ENCODE data around the gene ALK. TPM values are rescaled to one million over a fixed set of nuclear protein-coding genes. Genes with fewer than 3 reads are reported as not detected.

Gene ALK
- polyA plus RNA-seq, 3 donors: not detected

DNA sequence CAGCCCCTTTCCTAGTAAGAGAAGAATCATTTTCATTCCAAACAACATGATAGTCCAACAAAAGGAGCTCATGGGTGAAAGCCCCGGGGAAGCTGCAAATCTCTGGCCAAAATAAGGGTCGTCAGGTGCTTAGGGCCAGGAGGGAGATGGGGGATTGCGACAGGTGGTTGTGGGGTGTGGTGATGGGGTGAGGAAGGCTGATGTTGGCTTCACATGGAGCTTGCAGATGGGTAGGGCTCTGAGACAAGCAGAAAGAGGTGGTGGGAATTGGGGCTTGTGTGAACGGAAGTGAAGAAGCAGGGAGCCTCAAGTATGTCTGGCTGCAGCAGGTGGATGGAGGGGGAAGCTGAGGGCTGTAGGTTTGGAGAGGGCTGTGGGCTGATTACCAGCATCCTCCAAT lies 680.0 kb downstream of the ALK start:
- H3K36me3 ChIP-seq (replicated peaks in 1 of 2; ENCODE audit: control insufficient read depth in 1 of 2, insufficient read depth in 2 of 2, low read length in 2 of 2): no peaks in the 10 kb centered on the region
- H3K27me3 Mint-ChIP-seq (ENCODE audit: low read depth in 3 of 3): peaks cover 2 to 6% (median 4%) of the 10 kb centered on the region in 3 donors
- H3K4me3 ChIP-seq (replicated peaks in 1 of 3; ENCODE audit: low read depth in 2 of 3, low read length in 3 of 3): no peak overlapping the region
- TF ChIP-seq, protein P1, sequence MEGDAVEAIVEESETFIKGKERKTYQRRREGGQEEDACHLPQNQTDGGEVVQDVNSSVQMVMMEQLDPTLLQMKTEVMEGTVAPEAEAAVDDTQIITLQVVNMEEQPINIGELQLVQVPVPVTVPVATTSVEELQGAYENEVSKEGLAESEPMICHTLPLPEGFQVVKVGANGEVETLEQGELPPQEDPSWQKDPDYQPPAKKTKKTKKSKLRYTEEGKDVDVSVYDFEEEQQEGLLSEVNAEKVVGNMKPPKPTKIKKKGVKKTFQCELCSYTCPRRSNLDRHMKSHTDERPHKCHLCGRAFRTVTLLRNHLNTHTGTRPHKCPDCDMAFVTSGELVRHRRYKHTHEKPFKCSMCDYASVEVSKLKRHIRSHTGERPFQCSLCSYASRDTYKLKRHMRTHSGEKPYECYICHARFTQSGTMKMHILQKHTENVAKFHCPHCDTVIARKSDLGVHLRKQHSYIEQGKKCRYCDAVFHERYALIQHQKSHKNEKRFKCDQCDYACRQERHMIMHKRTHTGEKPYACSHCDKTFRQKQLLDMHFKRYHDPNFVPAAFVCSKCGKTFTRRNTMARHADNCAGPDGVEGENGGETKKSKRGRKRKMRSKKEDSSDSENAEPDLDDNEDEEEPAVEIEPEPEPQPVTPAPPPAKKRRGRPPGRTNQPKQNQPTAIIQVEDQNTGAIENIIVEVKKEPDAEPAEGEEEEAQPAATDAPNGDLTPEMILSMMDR (IDR thresholded peaks at IDR 0.05): no peak
- H3K4me1 ChIP-seq (ENCODE audit: control insufficient read depth in 1 of 2, insufficient read depth in 2 of 2, low read length in 2 of 2): no peaks in the 10 kb centered on the region
- no peak overlapping the region for H3K27ac ChIP-seq (ENCODE audit: low read depth in 1 of 2, low read length in 2 of 2)
- H3K4me1 Mint-ChIP-seq: no peaks in the 10 kb centered on the region
- H3K9me3 Mint-ChIP-seq: peaks cover 0 to 2% (median 0%) of the 10 kb centered on the region in 7 donors
- no peak overlapping the region for H3K27ac Mint-ChIP-seq
- H3K9me3 ChIP-seq (replicated peaks in 1 of 2; ENCODE audit: control insufficient read depth in 1 of 2, insufficient read depth in 1 of 2, low read length in 2 of 2): no peaks in the 10 kb centered on the region
- H3K79me2 ChIP-seq (ENCODE audit: insufficient read depth, low read length): no peaks in the 10 kb centered on the region
- no peak for DNase-seq
- no peaks in the 10 kb centered on the region for H3K36me3 Mint-ChIP-seq
- no peak overlapping the region for H3K9ac ChIP-seq (ENCODE audit: insufficient read depth, low read length, poor library complexity, severe bottlenecking)
- no peak overlapping the region for H2AFZ ChIP-seq (ENCODE audit: insufficient read depth, low read depth, low read length, poor library complexity, severe bottlenecking)
- intact Hi-C loops (cut with micrococcal nuclease): no loop called here
- 100% methylated on average over 3 of the region's 4 CpGs for WGBS (ENCODE audit: insufficient coverage)
- H3K4me2 ChIP-seq (replicated peaks; ENCODE audit: extremely low read depth, low read length, poor library complexity, severe bottlenecking): no peak overlapping the region
- no peak overlapping the region for H3K4me3 Mint-ChIP-seq
- no peaks in the 10 kb centered on the region for H3K27me3 ChIP-seq (ENCODE audit: control insufficient read depth in 2 of 2, insufficient read depth in 2 of 2, low read length in 2 of 2)
- H4K20me1 ChIP-seq (ENCODE audit: insufficient read depth, low read length): no peaks in the 10 kb centered on the region

- H3K27me3 Mint-ChIP-seq (ENCODE audit: low read depth in 3 of 3): peaks cover 3 to 6% (median 4%) of the 10 kb centered on the region in 3 donors
- Histone ChIP-seq H2AFZ (ENCODE audit: insufficient read depth, low read depth, low read length, poor library complexity, severe bottlenecking) (no peak overlapping the region), H4K20me1 (ENCODE audit: insufficient read depth, low read length) (no peaks in the 10 kb centered on the region), H3K9ac (ENCODE audit: insufficient read depth, low read length, poor library complexity, severe bottlenecking) (no peak overlapping the region), H3K9me3 (replicated peaks in 1 of 2; ENCODE audit: control insufficient read depth in 1 of 2, insufficient read depth in 1 of 2, low read length in 2 of 2) (no peaks in the 10 kb centered on the region), H3K4me1 (ENCODE audit: control insufficient read depth in 1 of 2, insufficient read depth in 2 of 2, low read length in 2 of 2) (no peaks in the 10 kb centered on the region), H3K4me2 (replicated peaks; ENCODE audit: extremely low read depth, low read length, poor library complexity, severe bottlenecking) (no peak overlapping the region), H3K27me3 (ENCODE audit: control insufficient read depth in 2 of 2, insufficient read depth in 2 of 2, low read length in 2 of 2) (no peaks in the 10 kb centered on the region), H3K4me3 (replicated peaks in 1 of 3; ENCODE audit: low read depth in 2 of 3, low read length in 3 of 3) (no peak overlapping the region), H3K36me3 (replicated peaks in 1 of 2; ENCODE audit: control insufficient read depth in 1 of 2, insufficient read depth in 2 of 2, low read length in 2 of 2) (no peaks in the 10 kb centered on the region), H3K27ac (ENCODE audit: low read depth in 1 of 2, low read length in 2 of 2) (no peak overlapping the region), H3K79me2 (ENCODE audit: insufficient read depth, low read length) (no peaks in the 10 kb centered on the region)
- DNase-seq: no peak
- H3K27ac Mint-ChIP-seq: no peak overlapping the region
- no peaks in the 10 kb centered on the region for H3K36me3 Mint-ChIP-seq
- intact Hi-C loops (cut with micrococcal nuclease): no loop called here
- no peak overlapping the region for H3K4me3 Mint-ChIP-seq
- H3K9me3 Mint-ChIP-seq: peaks cover 0 to 2% (median 0%) of the 10 kb centered on the region in 7 donors
- no peaks in the 10 kb centered on the region for H3K4me1 Mint-ChIP-seq
- 100% methylated on average over 1 of the region's 4 CpGs for WGBS (ENCODE audit: insufficient coverage)
- TF ChIP-seq, protein P1 (IDR thresholded peaks at IDR 0.05): no peak
Measured at GRCh38 chr2:29240601-29241000, 680.8 kb downstream of the ALK start.

All from CD14-positive monocyte (primary cell).